ENCODE data around the gene LENEP.

LENEP gene

DNA sequence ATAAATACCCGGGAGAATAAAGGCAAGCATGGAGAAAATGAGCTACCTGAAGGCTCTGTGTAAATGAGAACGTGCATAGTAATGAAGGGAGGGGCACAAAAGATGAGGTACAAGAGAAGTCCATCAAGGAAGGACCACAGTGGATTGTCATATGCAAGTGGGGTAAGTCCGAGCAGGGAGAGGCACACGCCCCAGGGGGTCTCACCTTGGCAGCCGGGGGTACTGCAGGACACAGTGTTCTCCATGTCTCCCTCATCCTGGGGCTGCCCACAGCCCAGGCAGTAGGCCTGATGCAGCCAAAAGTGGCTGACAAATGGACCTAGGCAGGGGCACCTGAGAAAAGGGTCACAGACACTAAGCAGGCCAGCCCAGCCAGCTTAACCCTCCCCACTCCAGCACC is 30.2 kb downstream of the LENEP start:
- no peak overlapping the region for H3K27ac ChIP-seq (ENCODE audit: low read depth, low read length)
- peaks cover 3% of the 10 kb centered on the region; the same call in 1 of the 2 replicates for H3K4me1 ChIP-seq (ENCODE audit: insufficient read depth, low read length)
- 79% methylated on average over 5 of the region's 5 CpGs for WGBS

DNA sequence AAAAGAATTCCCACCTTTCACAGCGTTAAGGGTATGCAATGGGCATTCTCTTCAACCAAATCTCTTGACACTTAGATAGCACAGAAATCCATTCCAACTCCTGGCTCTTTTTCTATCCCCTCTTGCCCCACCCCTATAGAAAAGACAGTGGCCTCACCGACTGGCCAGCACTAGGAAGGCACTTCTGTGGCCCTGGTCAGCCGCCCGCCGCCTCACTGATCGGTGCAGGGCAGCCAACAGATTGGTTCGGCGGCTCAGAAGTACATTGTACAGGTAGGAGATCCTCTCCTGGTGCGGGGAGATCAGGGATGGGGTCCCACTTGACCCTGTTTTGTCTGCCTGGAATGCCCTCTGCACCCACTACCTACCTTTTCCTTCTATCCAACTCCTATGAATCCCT is 30.9 kb downstream of the LENEP start:
- Histone ChIP-seq H3K4me1 (ENCODE audit: insufficient read depth, low read length) (peaks cover 3% of the 10 kb centered on the region; the same call in 1 of the 2 replicates), H3K9me3 (ENCODE audit: insufficient read depth, low read depth, low read length) (no peaks in the 10 kb centered on the region), H3K4me3 (ENCODE audit: low read length) (no peak overlapping the region), H3K36me3 (ENCODE audit: insufficient read depth, low read length) (no peaks in the 10 kb centered on the region), H3K27ac (ENCODE audit: low read depth, low read length) (no peak overlapping the region), H3K27me3 (ENCODE audit: insufficient read depth, low read length) (no peaks in the 10 kb centered on the region), H3K9ac (ENCODE audit: low read depth, low read length) (no peak overlapping the region)
- WGBS, result 95% methylated on average over 9 of the region's 9 CpGs

More for the DNA sequence above, 30.2 kb downstream of the LENEP start:
- Histone ChIP-seq H3K27me3 (ENCODE audit: insufficient read depth, low read length) (no peaks in the 10 kb centered on the region), H3K9me3 (ENCODE audit: insufficient read depth, low read depth, low read length) (no peaks in the 10 kb centered on the region), H3K36me3 (ENCODE audit: insufficient read depth, low read length) (no peaks in the 10 kb centered on the region), H3K4me3 (ENCODE audit: low read length) (no peak overlapping the region), H3K9ac (ENCODE audit: low read depth, low read length) (no peak overlapping the region)

GRCh38 chr1:155026154-155026553 is 32.8 kb downstream of the LENEP start:
- Histone ChIP-seq H3K36me3 (ENCODE audit: insufficient read depth, low read length) (no peaks in the 10 kb centered on the region), H3K9me3 (ENCODE audit: insufficient read depth, low read depth, low read length) (no peaks in the 10 kb centered on the region), H3K9ac (ENCODE audit: low read depth, low read length) (no peak overlapping the region), H3K27me3 (ENCODE audit: insufficient read depth, low read length) (no peaks in the 10 kb centered on the region), H3K4me1 (ENCODE audit: insufficient read depth, low read length) (peaks cover 3% of the 10 kb centered on the region; the same call in 1 of the 2 replicates), H3K4me3 (ENCODE audit: low read length) (no peak overlapping the region), H3K27ac (ENCODE audit: low read depth, low read length) (no peak overlapping the region)
- WGBS, result 61% methylated on average over 9 of the region's 9 CpGs

GRCh38 chr1:155026588-155026987 is 33.2 kb downstream of the LENEP start:
- no peaks in the 10 kb centered on the region for H3K9me3 ChIP-seq (ENCODE audit: insufficient read depth, low read depth, low read length)

DNA sequence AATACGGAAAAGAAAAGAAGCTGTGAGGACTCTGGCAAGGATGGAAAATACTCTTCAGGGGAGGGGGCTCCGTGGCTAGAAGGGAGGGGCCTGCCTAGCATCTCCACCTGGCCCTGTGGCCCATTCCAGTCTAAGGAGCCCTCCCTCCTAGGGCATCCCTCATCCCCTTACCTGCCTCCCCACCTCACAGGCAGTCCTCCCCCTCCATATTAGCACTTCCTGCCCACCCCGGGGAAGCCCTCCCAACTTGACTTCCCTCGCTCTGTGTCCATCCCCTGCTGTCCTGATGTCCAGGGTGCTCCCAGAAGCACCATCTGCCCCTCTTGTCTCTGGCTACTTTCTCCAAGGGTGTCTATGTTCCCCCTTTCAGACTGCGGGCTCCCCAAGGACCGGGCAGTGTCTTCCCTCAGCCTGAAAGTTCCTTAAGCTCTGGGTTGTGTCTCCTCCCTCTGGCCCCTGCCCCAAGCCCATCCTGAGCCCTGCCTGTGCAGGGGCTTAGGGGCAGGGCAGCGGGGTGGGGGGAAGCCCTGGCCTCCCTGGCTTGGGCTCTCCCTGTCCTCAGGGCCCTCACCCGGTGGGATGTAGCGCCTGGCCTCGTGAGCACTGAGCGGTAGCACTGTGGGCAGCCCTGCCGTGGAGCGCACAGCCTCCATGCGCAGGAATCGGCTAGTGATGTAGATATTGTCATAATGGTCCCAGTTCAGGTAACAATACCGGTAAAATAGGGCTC is 36.3 kb downstream of the LENEP start:
- Histone ChIP-seq H3K36me3 (ENCODE audit: insufficient read depth, low read length) (no peaks in the 10 kb centered on the region), H3K27me3 (ENCODE audit: insufficient read depth, low read length) (no peaks in the 10 kb centered on the region), H3K9ac (ENCODE audit: low read depth, low read length) (no peak overlapping the region), H3K4me3 (ENCODE audit: low read length) (no peak overlapping the region), H3K27ac (ENCODE audit: low read depth, low read length) (no peak overlapping the region), H3K9me3 (ENCODE audit: insufficient read depth, low read depth, low read length) (no peaks in the 10 kb centered on the region), H3K4me1 (ENCODE audit: insufficient read depth, low read length) (peaks cover 3% of the 10 kb centered on the region; the same call in 1 of the 2 replicates)
- WGBS, result 89% methylated on average over 16 of the region's 16 CpGs

More at GRCh38 chr1:155026588-155026987, 33.2 kb downstream of the LENEP start:
- Histone ChIP-seq H3K27me3 (ENCODE audit: insufficient read depth, low read length) (no peaks in the 10 kb centered on the region), H3K4me3 (ENCODE audit: low read length) (no peak overlapping the region), H3K9ac (ENCODE audit: low read depth, low read length) (no peak overlapping the region), H3K4me1 (ENCODE audit: insufficient read depth, low read length) (peaks cover 3% of the 10 kb centered on the region; the same call in 1 of the 2 replicates), H3K36me3 (ENCODE audit: insufficient read depth, low read length) (no peaks in the 10 kb centered on the region), H3K27ac (ENCODE audit: low read depth, low read length) (no peak overlapping the region)
- 94% methylated on average over 6 of the region's 6 CpGs for whole genome bisulfite sequencing

DNA sequence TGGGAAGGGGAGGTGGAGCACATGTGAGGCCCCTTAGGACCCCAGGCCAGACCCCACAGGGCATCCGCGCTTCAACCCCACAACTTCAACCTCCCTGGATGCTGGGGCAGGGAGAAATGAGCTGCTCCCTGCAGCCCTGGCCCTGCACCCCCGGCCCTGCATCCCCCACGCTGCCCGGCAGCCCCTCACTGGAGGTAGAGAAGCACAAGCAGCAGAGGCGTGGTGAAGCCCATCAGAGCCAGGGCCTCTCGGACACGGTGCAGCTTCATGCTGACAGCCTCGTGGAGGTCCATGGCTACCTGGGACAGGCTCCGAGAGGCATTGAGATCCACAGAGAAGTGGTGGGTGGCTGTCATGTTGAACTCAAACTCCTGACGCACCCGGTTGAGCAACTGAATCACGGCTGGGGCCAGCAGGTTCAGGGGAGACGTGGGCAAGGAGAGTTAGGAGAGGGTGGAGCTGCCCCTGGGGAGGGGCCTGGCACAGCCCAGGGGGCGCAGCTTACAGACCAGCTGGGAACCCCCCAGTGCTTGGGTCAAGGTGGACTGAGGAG is 36.9 kb downstream of the LENEP start:
- Histone ChIP-seq H3K36me3 (ENCODE audit: insufficient read depth, low read length) (no peaks in the 10 kb centered on the region), H3K27ac (ENCODE audit: low read depth, low read length) (no peak overlapping the region), H3K9me3 (ENCODE audit: insufficient read depth, low read depth, low read length) (no peaks in the 10 kb centered on the region), H3K9ac (ENCODE audit: low read depth, low read length) (no peak overlapping the region), H3K27me3 (ENCODE audit: insufficient read depth, low read length) (no peaks in the 10 kb centered on the region), H3K4me1 (ENCODE audit: insufficient read depth, low read length) (peaks cover 3% of the 10 kb centered on the region; the same call in 1 of the 2 replicates), H3K4me3 (ENCODE audit: low read length) (no peak overlapping the region)
- WGBS, result 90% methylated on average over 15 of the region's 15 CpGs

DNA sequence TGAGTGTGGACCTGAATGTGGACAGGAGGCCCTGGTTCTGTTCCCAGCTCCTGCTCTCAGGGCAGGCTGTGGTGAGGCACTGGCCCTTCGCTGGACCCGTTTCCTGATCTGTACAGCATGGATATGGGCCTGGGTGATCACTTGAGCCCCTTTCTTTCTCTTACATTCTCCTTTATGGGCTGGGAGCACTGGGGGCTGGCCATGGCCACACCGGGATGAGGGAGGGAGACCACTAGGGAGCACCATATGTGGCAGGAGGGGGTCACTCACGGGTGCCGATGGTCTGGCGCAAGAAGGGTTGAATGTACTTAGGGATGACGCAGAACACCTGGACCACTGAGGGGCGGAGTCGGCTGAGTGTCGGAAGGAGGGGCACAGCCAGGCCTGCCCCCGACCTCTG is 37.5 kb downstream of the LENEP start:
- WGBS, result 91% methylated on average over 11 of the region's 11 CpGs
- peaks cover 3% of the 10 kb centered on the region; the same call in 1 of the 2 replicates for H3K4me1 ChIP-seq (ENCODE audit: insufficient read depth, low read length)
- H3K9me3 ChIP-seq (ENCODE audit: insufficient read depth, low read depth, low read length), result no peaks in the 10 kb centered on the region
- H3K27me3 ChIP-seq (ENCODE audit: insufficient read depth, low read length), result no peaks in the 10 kb centered on the region
- H3K36me3 ChIP-seq (ENCODE audit: insufficient read depth, low read length), result no peaks in the 10 kb centered on the region
- H3K4me3 ChIP-seq (ENCODE audit: low read length), result no peak overlapping the region
- no peak overlapping the region for H3K9ac ChIP-seq (ENCODE audit: low read depth, low read length)
- no peak overlapping the region for H3K27ac ChIP-seq (ENCODE audit: low read depth, low read length)

DNA sequence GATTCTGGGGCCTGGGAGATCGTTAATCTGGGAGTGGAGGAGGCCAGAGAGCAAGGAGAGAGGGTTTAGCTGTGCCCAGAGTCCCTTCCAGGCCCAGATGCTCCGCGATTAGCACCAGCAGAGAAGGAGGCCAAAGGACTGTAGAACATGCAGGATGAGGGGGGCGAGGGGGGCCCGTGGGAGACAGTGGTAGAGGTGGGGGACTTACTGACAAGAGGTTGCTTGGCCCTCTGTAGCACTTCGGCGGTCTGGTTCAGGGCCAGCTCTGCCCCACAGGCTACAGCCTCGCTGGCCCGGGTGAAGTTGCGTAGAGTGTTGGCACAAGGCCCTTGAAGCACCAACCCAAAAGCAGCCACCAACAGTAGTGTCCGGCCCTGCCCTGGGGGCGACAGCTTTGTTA is 39.5 kb downstream of the LENEP start:
- Histone ChIP-seq H3K4me1 (ENCODE audit: insufficient read depth, low read length) (no peaks in the 10 kb centered on the region), H3K36me3 (ENCODE audit: insufficient read depth, low read length) (no peaks in the 10 kb centered on the region), H3K9me3 (ENCODE audit: insufficient read depth, low read depth, low read length) (no peaks in the 10 kb centered on the region), H3K9ac (ENCODE audit: low read depth, low read length) (no peak overlapping the region), H3K27ac (ENCODE audit: low read depth, low read length) (no peak overlapping the region), H3K27me3 (ENCODE audit: insufficient read depth, low read length) (no peaks in the 10 kb centered on the region), H3K4me3 (ENCODE audit: low read length) (no peak overlapping the region)
- 92% methylated on average over 12 of the region's 12 CpGs for WGBS

- H3K4me1 ChIP-seq (ENCODE audit: insufficient read depth, low read length), result peaks cover 2% of the 10 kb centered on the region; the same call in 1 of the 2 replicates
These were observed 40.1 kb downstream of the LENEP start, which contains the start of the genes DCST1 and DCST2 for GRCh38 chr1:155033524-155033923. Gene DCST1 (plus strand): TSS chr1:155033824. CDS start chr1:155034037, 213 bp downstream. Gene DCST2 (minus strand): TSS chr1:155033781. CDS start chr1:155033701, 80 bp downstream.

DNA sequence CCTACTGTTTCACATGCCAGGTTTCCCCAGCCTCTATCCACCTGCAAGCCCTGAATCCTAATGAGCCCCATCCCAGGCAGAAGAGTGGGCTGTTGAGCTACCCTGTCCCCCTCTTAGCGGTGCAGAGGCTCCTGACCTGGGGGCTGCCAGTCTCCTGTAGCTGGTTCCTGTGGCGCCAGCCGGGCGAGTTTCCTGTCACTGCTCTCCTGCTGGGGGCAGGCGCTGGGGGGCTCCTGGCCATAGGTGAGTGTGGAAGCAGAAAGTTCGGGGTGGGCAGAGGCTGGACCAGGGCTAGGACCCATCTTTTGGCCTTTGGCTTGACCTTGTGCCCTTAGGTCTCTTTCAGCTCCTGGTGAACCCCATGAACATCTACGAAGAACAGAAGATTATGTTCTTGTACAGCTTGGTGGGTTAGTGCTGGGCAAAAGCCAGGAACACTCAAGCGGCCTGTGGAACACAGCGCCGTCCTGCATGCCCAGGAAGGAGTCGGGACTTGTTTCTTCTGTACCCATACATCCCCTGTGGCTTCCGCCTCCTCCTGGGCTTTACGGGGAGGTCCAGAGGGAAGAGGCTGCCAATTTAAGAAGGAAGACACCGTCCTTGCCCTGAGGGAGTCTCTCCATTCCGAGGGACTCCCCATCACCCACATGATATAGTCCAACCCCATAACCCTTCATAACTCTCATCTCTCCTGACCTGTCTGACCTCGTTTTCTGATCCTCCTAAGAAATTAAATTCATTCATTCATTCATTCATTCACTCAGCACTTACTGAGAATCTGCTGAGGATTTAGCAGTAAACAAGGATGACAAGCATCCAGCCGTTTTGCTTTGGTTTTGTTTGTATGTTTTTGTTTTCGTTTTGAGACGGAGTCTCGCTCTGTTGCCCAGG is 41.2 kb downstream of the LENEP start:
- Histone ChIP-seq H3K9ac (ENCODE audit: low read depth, low read length) (no peak overlapping the region), H3K27me3 (ENCODE audit: insufficient read depth, low read length) (no peaks in the 10 kb centered on the region), H3K4me1 (ENCODE audit: insufficient read depth, low read length) (peaks cover 3% of the 10 kb centered on the region; the same call in 1 of the 2 replicates), H3K36me3 (ENCODE audit: insufficient read depth, low read length) (no peaks in the 10 kb centered on the region), H3K27ac (ENCODE audit: low read depth, low read length) (no peak overlapping the region), H3K4me3 (ENCODE audit: low read length) (no peak overlapping the region), H3K9me3 (ENCODE audit: insufficient read depth, low read depth, low read length) (no peaks in the 10 kb centered on the region)
- 91% methylated on average over 20 of the region's 20 CpGs for WGBS

More at GRCh38 chr1:155033524-155033923, 40.1 kb downstream of the LENEP start, which contains the start of the genes DCST1 and DCST2:
- Histone ChIP-seq H3K36me3 (ENCODE audit: insufficient read depth, low read length) (no peaks in the 10 kb centered on the region), H3K27me3 (ENCODE audit: insufficient read depth, low read length) (no peaks in the 10 kb centered on the region), H3K9ac (ENCODE audit: low read depth, low read length) (no peak within 1 kb of the TSS), H3K4me3 (ENCODE audit: low read length) (no peak within 1 kb of the TSS), H3K9me3 (ENCODE audit: insufficient read depth, low read depth, low read length) (no peaks in the 10 kb centered on the region), H3K27ac (ENCODE audit: low read depth, low read length) (no peak within 1 kb of the TSS)
- 93% methylated on average over 9 of the region's 9 CpGs for WGBS

All from HUES64 (cell line).